Fibroblast of the aortic adventitia (primary cell): ENCODE data around the gene PAPOLA. TPM values are rescaled to one million over a fixed set of nuclear protein-coding genes. Genes with fewer than 3 reads are reported as not detected.

Experiments
- DNase-seq: peaks from one replicate; pipeline ENCODE4 v3.0.0-alpha.2; 2010; ENCODE audit warnings: low read depth
- H3K4me3 ChIP-seq: 2 replicates; pipeline ENCODE4 v1.5.1; 2011; ENCODE audit warnings: low read depth, mild to moderate bottlenecking, control low read depth, low read length, moderate library complexity
- CTCF ChIP-seq: IDR thresholded peaks from 2 replicates; pipeline ENCODE4 v1.5.1; 2011; ENCODE audit warnings: mild to moderate bottlenecking, low read length, control low read depth, inconsistent platforms; ENCODE audit not compliant: insufficient read depth
- total RNA-seq: library from RNA; depleted of rRNA; stranded (reverse); fragments of >200 nt; gene quantifications from 2 replicates; pipeline ENCODE4 v1.2.3, GENCODE V29; 2012; ENCODE audit warnings: low replicate concordance

PAPOLA gene
- total RNA-seq, 1 donor = 124 TPM

DNA sequence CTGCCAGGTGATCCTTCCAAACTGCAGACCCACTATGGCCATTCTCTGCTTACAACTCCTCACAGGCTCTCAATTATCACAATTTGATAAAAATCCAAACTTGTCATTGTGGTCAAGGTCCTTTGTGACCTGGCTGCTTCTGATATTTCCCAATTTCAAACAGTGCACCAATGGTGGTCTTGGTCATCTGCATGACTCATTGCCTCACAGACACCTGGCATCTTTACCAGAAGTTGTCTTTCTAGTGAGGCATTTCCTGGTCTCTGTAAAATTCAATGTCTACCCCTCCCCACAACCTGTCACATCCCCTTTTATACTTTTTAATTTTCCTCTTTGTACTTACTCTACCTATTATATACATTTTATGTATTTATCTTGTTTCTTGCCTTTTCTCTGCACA, 17.8 kb upstream of the PAPOLA start:
- H3K4me3 ChIP-seq = no peak overlapping the region
- no peak for TF ChIP-seq CTCF
- no peak for DNase-seq

GRCh38 chr14:96486705-96487104, 15.5 kb upstream of the PAPOLA start:
- no peak overlapping the region for H3K4me3 ChIP-seq
- no peak for TF ChIP-seq CTCF
- DNase-seq = no peak

DNA sequence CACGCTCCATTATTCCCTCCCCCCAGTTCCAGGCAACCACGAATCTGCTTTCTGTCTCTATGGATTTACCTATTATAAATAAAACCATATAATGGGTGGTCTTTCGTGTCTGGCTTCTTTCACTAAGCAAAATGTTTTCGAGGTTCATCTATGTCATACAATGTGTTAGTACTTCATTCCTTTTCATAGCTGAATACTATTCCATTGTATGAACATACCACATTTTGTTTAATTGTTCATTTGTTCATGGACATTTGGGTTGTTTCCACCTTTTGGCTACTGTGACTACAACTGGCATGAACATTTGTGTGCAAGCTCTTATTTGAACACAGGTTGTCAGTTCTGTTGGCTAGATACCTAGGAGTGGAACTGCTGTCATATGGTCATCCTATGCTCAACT, 12.9 kb upstream of the PAPOLA start:
- no peak overlapping the region for H3K4me3 ChIP-seq
- no peak for TF ChIP-seq CTCF
- no peak for DNase-seq

GRCh38 chr14:96493178-96493577, 9.0 kb upstream of the PAPOLA start:
- H3K4me3 ChIP-seq = no peak overlapping the region
- DNase-seq = no peak
- no peak for TF ChIP-seq CTCF

- DNase-seq = no peak
- no peak overlapping the region for H3K4me3 ChIP-seq
- no peak for TF ChIP-seq CTCF
Measured at GRCh38 chr14:96494331-96494730, 7.9 kb upstream of the PAPOLA start.

DNA sequence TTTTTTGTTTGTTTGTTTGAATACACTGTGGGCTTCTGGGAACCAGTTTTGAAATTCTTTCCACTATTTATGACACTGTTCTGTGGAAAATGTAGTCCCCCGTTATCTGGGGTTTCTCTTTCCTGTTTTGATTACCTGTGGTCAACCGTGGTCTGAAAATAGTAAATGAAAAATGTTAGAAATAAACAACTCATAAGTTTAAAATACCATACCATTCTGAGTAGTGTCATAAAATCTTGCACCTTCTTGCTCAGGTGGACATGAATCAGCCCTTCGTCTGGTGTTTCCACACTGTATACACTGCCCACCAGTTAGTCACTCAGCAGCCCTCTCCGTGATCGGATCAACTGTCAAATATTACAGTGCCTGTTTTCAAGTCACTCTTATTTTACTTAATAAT, 5.1 kb upstream of the PAPOLA start:
- no peak overlapping the region for H3K4me3 ChIP-seq
- DNase-seq = no peak
- no peak for TF ChIP-seq CTCF

- TF ChIP-seq CTCF = no peak
- no peak overlapping the region for H3K4me3 ChIP-seq
- DNase-seq = no peak
Measured at GRCh38 chr14:96497586-96497985, 4.6 kb upstream of the PAPOLA start.
